ENCODE measurements around the gene C1orf146.

Gene C1orf146

GRCh38 chr1:92217721-92218120, at the start of gene C1orf146:
TSS of gene C1orf146 (plus strand) at chr1:92217915. CDS start at chr1:92231421, 13,506 bp downstream.
- no peak for TF ChIP-seq CTCF (IDR thresholded peaks at IDR 0.05)

GRCh38 chr1:92168657-92169056, 49.1 kb upstream of the C1orf146 start:
- no peak for TF ChIP-seq CTCF (IDR thresholded peaks at IDR 0.05)

- TF ChIP-seq CTCF (IDR thresholded peaks at IDR 0.05), result no peak
Measured at GRCh38 chr1:92169214-92170005, 48.3 kb upstream of the C1orf146 start.

- TF ChIP-seq CTCF (IDR thresholded peaks at IDR 0.05), result no peak
Measured at GRCh38 chr1:92184632-92185031, 33.1 kb upstream of the C1orf146 start.

- no peak for TF ChIP-seq CTCF (IDR thresholded peaks at IDR 0.05)
Measured at GRCh38 chr1:92186081-92186480, 31.6 kb upstream of the C1orf146 start.

GRCh38 chr1:92188436-92189255, 29.1 kb upstream of the C1orf146 start:
- TF ChIP-seq CTCF (IDR thresholded peaks at IDR 0.05), result no peak

- no peak for TF ChIP-seq CTCF (IDR thresholded peaks at IDR 0.05)
Measured at GRCh38 chr1:92191726-92192125, 26.0 kb upstream of the C1orf146 start.

Data from LNCAP (cell line).